ENCODE data around the gene VILL. TPM values are rescaled to one million over a fixed set of nuclear protein-coding genes. Genes with fewer than 3 reads are reported as not detected.

VILL gene
- total RNA-seq, 1 experiment from 2014 or later: 5.3 TPM

DNA sequence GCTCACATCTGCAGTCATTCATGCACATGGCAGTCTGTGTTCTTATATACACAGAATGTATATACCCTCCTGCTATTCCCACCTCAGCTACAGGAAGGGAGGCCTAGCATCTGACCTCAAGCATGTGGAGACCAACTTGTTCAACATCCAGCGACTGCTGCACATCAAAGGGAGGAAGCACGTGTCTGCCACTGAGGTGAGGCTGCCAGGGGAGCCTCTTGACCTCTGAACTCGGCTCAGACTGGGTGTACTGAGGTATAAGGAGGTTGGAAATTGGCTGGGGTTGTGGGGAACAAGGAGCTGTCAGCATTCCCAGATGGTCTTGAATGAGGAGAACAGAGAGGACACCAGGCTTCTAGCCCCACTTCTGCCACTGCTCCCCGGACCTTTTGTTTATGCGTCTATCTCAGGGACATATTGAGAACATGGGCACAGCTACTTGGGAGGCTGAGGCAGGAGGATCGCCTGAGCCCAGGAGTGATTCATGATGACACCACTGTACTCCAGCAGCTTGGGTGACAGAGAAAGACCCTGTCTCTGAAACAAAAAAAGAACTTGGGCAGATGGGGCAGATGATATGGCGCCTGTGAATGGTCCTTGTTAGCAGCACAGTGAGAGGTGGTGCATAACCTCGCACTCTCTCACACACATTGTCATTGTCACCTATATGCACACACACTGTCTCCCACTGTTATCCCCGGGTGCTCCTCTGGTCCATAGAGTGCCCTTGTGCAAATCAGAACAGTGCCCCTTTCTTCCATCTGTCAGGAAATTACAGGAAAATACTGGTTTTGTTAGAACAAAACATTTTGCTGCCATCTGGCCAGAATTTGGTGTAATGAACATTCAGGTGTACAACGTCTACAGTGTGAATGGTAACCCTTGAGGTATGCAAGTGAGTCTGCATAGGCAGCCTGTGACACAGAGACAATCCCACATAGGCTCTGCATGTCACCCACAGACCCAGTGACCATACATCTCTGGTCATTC lies 5.4 kb downstream of the VILL start:
- H3K4me3 ChIP-seq (ENCODE audit: insufficient read depth, low read depth, low read length): no peak overlapping the region
- H3K27me3 ChIP-seq (ENCODE audit: control insufficient read depth, insufficient read depth, low read length): peaks cover 12% of the 10 kb centered on the region
- no peak for DNase-seq
- no peaks in the 10 kb centered on the region for H3K36me3 ChIP-seq (replicated peaks; ENCODE audit: control insufficient read depth, insufficient read depth, low read length)

DNA sequence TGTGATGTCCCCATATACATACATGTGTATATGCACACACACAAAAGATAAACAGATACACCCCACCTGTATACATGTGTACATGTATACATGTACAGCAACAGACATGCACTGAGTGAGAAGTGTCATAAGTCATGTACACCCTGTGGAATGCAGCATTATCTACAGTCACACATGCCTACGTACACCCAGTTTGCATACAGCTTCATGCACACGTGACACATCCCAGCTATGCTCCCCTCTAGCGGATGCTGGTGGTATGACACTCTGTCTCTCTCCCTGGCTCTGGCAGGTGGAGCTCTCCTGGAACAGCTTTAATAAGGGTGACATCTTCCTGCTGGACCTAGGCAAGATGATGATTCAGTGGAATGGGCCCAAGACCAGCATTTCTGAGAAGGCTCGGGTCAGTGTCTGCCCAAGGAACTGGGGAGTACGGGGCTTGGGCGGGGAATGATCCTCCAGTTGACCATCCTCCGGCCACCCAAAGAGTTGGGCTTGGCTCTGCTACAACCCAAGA lies 6.3 kb downstream of the VILL start:
- peaks cover 12% of the 10 kb centered on the region for H3K27me3 ChIP-seq (ENCODE audit: control insufficient read depth, insufficient read depth, low read length)
- no peaks in the 10 kb centered on the region for H3K36me3 ChIP-seq (replicated peaks; ENCODE audit: control insufficient read depth, insufficient read depth, low read length)
- DNase-seq: peak; percentile 89
- no peak overlapping the region for H3K4me3 ChIP-seq (ENCODE audit: insufficient read depth, low read depth, low read length)

DNA sequence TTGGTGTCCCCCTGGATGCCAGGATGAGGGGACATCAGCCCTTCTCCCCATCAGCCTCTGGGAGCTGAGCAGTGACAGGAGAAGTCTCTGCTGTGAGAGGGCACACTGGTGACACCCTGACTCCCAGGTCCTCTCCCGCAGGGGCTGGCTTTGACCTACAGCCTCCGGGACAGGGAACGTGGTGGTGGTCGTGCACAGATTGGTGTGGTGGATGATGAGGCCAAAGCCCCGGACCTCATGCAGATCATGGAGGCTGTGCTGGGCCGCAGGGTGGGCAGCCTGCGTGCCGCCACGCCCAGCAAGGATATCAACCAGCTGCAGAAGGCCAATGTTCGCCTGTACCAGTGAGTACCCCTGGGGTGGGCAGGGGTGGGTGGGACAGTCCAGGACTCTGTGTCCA lies 6.8 kb downstream of the VILL start:
- Histone ChIP-seq H3K27me3 (ENCODE audit: control insufficient read depth, insufficient read depth, low read length) (peaks cover 10% of the 10 kb centered on the region), H3K4me3 (ENCODE audit: insufficient read depth, low read depth, low read length) (no peak overlapping the region), H3K36me3 (replicated peaks; ENCODE audit: control insufficient read depth, insufficient read depth, low read length) (no peaks in the 10 kb centered on the region)
- DNase-seq: no peak

DNA sequence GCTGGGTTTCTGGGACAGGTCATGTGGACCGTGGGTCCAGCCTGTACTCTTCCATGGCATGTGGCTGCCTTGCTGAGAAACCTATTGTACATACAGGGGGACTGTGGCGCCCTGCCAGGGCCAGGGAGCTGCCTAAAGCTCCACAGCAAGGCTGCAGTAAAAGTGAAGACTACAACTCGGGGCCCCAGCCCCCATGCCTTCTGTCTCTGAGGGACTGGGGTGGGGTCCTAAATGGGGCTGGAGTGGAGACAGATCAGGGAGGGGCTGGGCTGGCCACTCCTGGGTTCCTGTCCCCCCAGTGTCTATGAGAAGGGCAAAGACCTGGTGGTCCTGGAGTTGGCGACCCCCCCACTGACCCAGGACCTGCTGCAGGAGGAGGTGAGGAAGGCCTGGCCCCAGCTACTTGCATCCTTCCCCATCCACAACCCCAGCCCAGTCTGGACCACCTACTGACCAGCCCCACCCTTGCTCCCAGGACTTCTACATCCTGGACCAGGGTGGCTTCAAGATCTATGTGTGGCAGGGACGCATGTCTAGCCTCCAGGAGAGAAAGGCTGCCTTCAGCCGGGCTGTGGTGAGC lies 7.3 kb downstream of the VILL start:
- H3K36me3 ChIP-seq (replicated peaks; ENCODE audit: control insufficient read depth, insufficient read depth, low read length): no peaks in the 10 kb centered on the region
- no peak for DNase-seq
- peaks cover 10% of the 10 kb centered on the region for H3K27me3 ChIP-seq (ENCODE audit: control insufficient read depth, insufficient read depth, low read length)
- H3K4me3 ChIP-seq (ENCODE audit: insufficient read depth, low read depth, low read length): no peak overlapping the region

DNA sequence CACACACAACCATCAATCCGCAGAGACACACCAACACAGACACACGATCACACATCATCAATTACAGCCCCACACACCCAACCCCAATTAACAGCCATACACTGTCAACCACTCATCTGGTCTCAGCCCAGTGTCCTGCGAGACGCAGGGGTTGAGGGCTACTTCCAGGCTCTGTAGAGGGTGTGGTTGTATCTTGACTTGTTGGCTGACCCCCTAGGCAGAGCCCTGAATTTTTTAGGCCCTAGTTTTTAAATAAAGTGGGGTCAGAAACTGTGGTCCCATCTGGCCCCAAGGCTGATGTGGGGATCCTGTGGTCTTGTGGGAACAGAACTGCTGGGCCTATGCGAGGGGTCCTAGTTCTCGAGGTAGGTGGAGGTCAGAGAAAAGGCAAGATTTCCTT lies 9.2 kb downstream of the VILL start:
- peaks cover 7% of the 10 kb centered on the region for H3K27me3 ChIP-seq (ENCODE audit: control insufficient read depth, insufficient read depth, low read length)
- H3K4me3 ChIP-seq (ENCODE audit: insufficient read depth, low read depth, low read length): no peak overlapping the region
- no peak for DNase-seq
- no peaks in the 10 kb centered on the region for H3K36me3 ChIP-seq (replicated peaks; ENCODE audit: control insufficient read depth, insufficient read depth, low read length)

DNA sequence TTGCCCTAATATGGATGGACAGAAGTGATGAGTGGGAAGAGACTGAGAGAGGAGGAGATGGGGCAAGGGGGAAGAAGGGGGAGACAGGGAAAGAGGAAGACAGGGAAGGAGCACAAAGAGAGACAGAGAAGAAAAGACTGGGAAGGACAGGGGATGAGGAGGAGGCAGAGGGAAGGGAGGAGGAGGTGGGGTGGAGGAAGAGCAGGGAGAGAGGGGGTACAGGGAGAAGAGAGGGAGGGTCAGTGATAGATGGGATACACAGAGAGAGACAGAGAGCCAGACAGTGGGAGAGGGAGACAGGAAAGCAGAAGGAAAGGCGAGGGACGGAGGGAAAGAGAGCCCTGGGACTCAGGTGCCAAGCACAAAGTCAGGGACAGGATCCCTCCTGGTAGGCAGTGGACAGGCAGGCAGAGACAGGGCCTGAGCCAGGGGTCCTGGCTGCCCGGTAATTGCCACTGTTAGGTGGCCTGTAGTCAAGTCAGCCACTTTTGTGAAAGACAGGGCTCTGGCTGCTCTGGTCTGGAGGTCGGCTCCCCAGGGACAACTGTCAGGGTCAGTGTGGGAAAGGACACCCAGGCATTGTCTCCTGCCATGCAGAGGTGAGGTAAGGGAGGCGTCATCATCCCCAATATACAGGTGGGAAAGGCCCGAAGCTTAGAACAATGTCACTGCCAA lies 9.8 kb downstream of the VILL start:
- no peaks in the 10 kb centered on the region for H3K36me3 ChIP-seq (replicated peaks; ENCODE audit: control insufficient read depth, insufficient read depth, low read length)
- H3K27me3 ChIP-seq (ENCODE audit: control insufficient read depth, insufficient read depth, low read length): peaks cover 7% of the 10 kb centered on the region
- no peak overlapping the region for H3K4me3 ChIP-seq (ENCODE audit: insufficient read depth, low read depth, low read length)
- no peak for DNase-seq

DNA sequence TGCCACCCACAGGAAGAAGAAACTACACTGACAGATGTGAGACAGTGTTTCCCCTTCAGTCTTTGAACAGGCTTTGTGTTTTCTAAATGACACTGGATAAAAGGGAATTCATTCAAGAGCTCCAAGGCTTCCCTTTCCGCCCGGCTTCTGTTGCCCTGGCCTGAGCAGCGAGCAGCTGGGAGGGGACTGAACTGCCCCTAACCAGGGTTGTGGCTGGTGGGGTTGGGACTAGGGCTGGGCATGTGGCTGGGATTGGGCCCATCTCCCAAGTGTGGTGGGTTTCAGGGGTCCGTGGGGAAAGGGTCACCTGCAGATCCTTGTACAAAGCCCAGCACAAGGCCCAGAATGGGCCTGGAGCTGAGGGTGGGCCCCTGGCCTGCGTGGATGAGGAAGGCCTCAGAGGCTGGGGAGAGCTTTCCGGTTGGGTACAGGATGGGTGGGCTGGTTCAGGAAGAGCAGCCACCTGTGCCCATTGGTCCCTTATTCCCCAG lies 10.4 kb downstream of the VILL start:
- Histone ChIP-seq H3K36me3 (replicated peaks; ENCODE audit: control insufficient read depth, insufficient read depth, low read length) (no peaks in the 10 kb centered on the region), H3K4me3 (ENCODE audit: insufficient read depth, low read depth, low read length) (no peak overlapping the region), H3K27me3 (ENCODE audit: control insufficient read depth, insufficient read depth, low read length) (peaks cover 7% of the 10 kb centered on the region)
- DNase-seq: no peak

DNA sequence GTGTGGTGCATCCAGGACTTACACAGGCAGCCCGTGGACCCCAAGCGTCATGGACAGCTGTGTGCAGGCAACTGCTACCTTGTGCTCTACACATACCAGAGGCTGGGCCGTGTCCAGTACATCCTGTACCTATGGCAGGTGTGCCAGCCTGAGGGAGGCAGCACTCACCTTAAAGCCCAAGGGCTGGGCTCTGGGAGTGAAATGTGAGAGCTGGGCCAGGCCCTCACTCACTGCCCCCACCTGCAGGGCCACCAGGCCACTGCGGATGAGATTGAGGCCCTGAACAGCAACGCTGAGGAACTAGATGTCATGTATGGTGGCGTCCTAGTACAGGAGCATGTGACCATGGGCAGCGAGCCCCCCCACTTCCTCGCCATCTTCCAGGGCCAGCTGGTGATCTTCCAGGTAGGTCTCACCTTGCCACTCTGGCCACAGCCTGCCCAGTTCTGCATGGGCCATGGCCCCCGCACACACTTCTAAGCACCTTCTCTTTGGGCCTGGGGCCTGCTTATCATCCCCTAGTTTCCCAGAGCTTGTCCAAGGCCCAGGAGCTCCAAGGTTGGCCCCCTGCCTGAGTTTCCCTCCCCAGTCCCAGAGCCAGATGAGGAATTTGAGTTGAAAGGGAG lies 11.0 kb downstream of the VILL start:
- peak; percentile 77 for DNase-seq
- Histone ChIP-seq H3K27me3 (ENCODE audit: control insufficient read depth, insufficient read depth, low read length) (peaks cover 7% of the 10 kb centered on the region), H3K36me3 (replicated peaks; ENCODE audit: control insufficient read depth, insufficient read depth, low read length) (no peaks in the 10 kb centered on the region; the same call in 1 of the 2 replicates), H3K4me3 (ENCODE audit: insufficient read depth, low read depth, low read length) (no peak overlapping the region)

DNA sequence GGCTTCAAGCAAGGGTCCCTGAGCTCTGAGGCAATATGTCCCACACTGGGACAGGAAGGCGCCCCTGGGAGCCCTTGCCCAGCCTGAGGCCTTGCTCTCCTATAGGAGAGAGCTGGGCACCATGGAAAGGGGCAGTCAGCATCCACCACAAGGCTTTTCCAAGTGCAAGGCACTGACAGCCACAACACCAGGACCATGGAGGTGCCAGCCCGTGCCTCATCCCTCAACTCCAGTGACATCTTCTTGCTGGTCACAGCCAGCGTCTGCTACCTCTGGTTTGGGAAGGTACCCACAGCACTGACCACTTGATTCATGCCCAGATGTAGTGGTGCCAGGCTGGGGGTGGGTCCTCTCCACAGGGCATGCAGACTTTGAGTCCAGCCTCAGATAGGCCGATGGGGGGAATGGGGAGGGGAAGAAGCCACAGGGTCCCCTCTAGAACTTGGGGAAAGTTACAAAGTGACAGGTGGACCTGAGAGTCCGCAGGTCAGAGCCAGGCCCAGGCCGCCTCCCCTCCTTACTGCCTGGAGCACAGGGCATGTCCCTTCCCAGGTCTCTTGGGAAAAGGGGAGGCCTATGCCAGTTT lies 11.8 kb downstream of the VILL start:
- Histone ChIP-seq H3K36me3 (replicated peaks; ENCODE audit: control insufficient read depth, insufficient read depth, low read length) (peaks cover 1% of the 10 kb centered on the region; the same call in 1 of the 2 replicates), H3K4me3 (ENCODE audit: insufficient read depth, low read depth, low read length) (no peak overlapping the region), H3K27me3 (ENCODE audit: control insufficient read depth, insufficient read depth, low read length) (peaks cover 7% of the 10 kb centered on the region)
- no peak for DNase-seq

DNA sequence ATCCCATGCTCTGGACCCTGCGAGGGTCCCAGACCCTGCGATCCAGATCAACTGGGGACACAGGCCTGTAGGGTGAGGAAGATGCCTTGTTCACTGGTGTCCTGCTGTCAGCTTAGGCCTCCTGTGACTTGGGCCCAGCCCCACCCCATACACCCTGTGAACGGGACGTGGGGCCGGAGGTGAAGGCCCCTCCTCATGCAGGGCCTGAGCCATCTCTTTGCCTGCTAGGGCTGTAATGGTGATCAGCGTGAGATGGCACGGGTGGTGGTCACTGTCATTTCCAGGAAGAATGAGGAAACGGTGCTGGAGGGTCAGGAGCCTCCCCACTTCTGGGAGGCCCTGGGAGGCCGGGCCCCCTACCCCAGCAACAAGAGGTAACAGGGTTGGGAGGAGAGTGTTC lies 12.4 kb downstream of the VILL start:
- H3K27me3 ChIP-seq (ENCODE audit: control insufficient read depth, insufficient read depth, low read length): peaks cover 7% of the 10 kb centered on the region
- peaks cover 2% of the 10 kb centered on the region; the same call in 1 of the 2 replicates for H3K36me3 ChIP-seq (replicated peaks; ENCODE audit: control insufficient read depth, insufficient read depth, low read length)
- H3K4me3 ChIP-seq (ENCODE audit: insufficient read depth, low read depth, low read length): no peak overlapping the region
- DNase-seq: no peak

DNA sequence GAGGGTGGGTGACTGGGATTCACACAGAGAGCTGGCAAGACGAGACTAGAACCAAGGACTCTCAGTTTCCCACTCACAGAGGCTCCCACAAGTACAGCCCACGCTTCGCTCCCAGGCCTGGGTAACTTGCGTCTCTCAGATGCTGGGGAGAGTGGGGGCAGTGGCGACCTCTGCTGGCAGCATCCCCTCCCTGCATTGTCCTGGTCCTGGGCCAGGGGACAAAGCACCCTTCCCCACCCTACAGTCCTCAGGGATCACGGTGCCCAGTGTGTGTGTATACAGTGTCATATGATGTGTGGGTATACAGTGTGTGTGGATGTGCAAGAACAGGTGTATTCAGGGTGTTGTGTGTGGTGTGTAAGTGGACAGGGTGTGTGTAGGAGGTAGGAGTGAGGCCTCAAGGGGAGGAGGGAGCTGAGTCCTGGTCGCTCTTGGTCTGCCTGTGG lies 12.8 kb downstream of the VILL start:
- no peak overlapping the region for H3K4me3 ChIP-seq (ENCODE audit: insufficient read depth, low read depth, low read length)
- peak; percentile 95 for DNase-seq
- peaks cover 3% of the 10 kb centered on the region; the same call in 1 of the 2 replicates for H3K36me3 ChIP-seq (replicated peaks; ENCODE audit: control insufficient read depth, insufficient read depth, low read length)
- H3K27me3 ChIP-seq (ENCODE audit: control insufficient read depth, insufficient read depth, low read length): peaks cover 4% of the 10 kb centered on the region

DNA sequence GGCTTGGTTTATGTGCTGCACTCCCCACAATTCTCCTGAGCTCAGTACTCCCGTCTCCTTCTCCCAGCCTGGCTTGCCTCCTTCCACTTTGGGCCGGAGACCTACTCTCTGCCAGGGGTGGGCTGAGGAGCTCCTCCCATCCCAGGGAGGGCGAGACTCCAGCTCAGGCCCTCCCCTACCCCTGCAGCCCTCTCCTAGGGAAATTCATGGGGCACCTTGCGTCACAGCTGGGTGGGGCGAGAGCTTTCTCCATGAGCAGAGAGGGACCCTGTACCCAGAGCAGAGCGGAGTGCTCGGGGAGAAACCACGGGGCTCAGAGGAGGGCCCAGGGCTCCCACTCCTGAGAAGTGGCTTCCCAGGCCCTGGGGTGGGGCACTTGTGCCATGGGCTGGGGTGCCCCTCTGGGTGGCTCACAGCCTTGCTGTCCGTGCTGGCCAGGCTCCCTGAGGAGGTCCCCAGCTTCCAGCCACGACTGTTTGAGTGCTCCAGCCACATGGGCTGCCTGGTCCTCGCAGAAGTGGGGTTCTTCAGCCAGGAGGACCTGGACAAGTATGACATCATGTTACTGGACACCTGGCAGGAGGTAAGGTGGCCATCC lies 13.3 kb downstream of the VILL start:
- Histone ChIP-seq H3K4me3 (ENCODE audit: insufficient read depth, low read depth, low read length) (no peak overlapping the region), H3K36me3 (replicated peaks; ENCODE audit: control insufficient read depth, insufficient read depth, low read length) (peaks cover 3% of the 10 kb centered on the region; the same call in 1 of the 2 replicates), H3K27me3 (ENCODE audit: control insufficient read depth, insufficient read depth, low read length) (no peaks in the 10 kb centered on the region)
- peak; percentile 53 for DNase-seq

DNA sequence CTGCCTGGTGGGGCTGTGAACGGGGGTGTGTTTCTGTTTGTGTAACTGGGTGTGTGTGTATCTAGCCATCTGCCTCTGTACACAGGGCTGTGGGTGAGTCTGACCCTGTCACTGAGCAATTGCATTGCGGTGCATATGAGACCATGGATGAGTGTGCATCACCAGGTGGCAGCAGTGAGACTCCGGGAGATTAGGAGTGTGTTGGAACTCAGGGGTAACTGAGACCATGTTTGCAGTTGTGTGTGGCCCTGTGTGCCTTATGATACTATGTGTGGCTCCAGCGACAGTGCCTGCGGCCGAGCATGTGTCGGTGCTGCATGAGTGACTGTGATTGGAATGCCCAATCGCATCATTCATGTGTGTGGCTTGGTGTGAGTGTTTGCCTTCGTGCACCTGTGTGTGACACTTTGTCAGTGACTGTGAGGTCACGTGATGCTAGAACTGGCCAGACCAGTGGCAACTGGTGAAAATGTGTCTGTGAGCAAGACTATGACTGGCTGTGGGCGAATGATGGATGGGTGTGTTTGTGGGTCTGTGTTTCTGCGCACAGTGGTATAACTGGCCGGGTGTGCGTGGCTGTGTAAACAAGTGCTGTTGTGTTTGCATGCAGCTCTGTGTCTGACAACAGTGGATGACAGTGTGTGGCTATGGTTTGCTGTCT lies 14.0 kb downstream of the VILL start:
- H3K36me3 ChIP-seq (replicated peaks; ENCODE audit: control insufficient read depth, insufficient read depth, low read length): peaks cover 3% of the 10 kb centered on the region; the same call in 1 of the 2 replicates
- H3K27me3 ChIP-seq (ENCODE audit: control insufficient read depth, insufficient read depth, low read length): no peaks in the 10 kb centered on the region
- no peak overlapping the region for H3K4me3 ChIP-seq (ENCODE audit: insufficient read depth, low read depth, low read length)
- peak; percentile 81 for DNase-seq

Measured in H7 (cell line).